ENCODE results near the gene NDUFB10.

DNA sequence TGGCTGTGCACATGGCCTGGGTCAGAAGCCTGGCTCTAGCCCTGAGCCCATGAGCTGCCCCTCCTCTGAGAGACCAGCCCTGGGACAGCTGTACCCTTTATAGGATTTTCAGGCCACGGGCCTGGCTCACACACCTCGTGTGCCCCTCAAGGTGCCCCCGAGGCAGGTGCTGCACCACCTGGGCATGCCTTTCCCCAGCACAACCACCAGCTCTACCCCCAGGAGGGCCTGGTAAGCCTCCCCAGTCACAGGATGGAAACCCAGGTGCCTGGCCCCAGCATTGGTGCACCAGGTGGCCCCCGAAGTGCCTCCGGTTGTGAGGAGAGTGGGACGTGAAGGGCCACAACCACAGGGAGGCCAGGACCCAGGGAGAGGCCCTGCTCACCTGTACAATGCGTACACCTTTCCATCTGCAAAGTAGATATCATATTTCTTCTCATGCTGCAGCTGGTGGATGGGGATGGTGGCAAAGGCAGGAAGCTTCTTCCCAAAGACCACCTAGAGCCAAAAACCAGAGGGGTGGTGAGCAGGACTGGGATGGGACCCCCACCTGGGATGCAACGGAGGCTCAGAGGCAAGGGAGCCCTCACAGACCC is 44.0 kb downstream of the NDUFB10 start:
- no peak for TF ChIP-seq EZH2 (IDR thresholded peaks at IDR 0.05; ENCODE audit: low read length)
- TF ChIP-seq, protein P1, sequence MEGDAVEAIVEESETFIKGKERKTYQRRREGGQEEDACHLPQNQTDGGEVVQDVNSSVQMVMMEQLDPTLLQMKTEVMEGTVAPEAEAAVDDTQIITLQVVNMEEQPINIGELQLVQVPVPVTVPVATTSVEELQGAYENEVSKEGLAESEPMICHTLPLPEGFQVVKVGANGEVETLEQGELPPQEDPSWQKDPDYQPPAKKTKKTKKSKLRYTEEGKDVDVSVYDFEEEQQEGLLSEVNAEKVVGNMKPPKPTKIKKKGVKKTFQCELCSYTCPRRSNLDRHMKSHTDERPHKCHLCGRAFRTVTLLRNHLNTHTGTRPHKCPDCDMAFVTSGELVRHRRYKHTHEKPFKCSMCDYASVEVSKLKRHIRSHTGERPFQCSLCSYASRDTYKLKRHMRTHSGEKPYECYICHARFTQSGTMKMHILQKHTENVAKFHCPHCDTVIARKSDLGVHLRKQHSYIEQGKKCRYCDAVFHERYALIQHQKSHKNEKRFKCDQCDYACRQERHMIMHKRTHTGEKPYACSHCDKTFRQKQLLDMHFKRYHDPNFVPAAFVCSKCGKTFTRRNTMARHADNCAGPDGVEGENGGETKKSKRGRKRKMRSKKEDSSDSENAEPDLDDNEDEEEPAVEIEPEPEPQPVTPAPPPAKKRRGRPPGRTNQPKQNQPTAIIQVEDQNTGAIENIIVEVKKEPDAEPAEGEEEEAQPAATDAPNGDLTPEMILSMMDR (optimal IDR thresholded peaks at IDR 0.05 in 1 of 3, IDR thresholded peaks at IDR 0.05 in 1 of 3, conservative IDR thresholded peaks at IDR 0.05 in 1 of 3; ENCODE audit: extremely low read depth in 1 of 3, insufficient read depth in 2 of 3, low read length in 3 of 3) = no peak
